B cell (primary cell): ENCODE data around the gene BET1L. TPM values are rescaled to one million over a fixed set of nuclear protein-coding genes. Genes with fewer than 3 reads are reported as not detected.
A peak's percentile ranks its signal among the peaks of the same experiment; 100 is the strongest.

Source experiments
- ATAC-seq: fragments of 200-7000 bp; cut with Tn5 transposase; one replicate; pipeline ENCODE4 v1.10.0; 2021; ENCODE audit warnings: low read depth, mild to moderate bottlenecking, moderate number of reproducible peaks, moderate library complexity
- CTCF ChIA-PET: fragments of 350-600 bp; sonication (Branson Sonifier 250); formaldehyde crosslinking; loops from one replicate; lab custom pipeline; 2021; ENCODE audit warnings: antibody characterized with exemption, inconsistent platforms; lab: Charles Lee
- POLR2A ChIA-PET: fragments of 350-600 bp; sonication (Branson Sonifier 250); formaldehyde crosslinking; loops from one replicate; lab custom pipeline; 2021; ENCODE audit warnings: antibody characterized with exemption; lab: Charles Lee
- DNase-seq: peaks from one replicate; pipeline ENCODE4 v3.0.0; 2013
- H2AFZ ChIP-seq: 2 replicates; pipeline ENCODE4 v1.6.1; 2012; ENCODE audit warnings: mild to moderate bottlenecking, low read depth, low read length; ENCODE audit not compliant: insufficient read depth, poor library complexity, severe bottlenecking
- H3K27ac ChIP-seq, 2 donors: 1 replicate in 1 of 2; 2 replicates in 1 of 2; pipeline ENCODE4 v1.5.1; 2012 to 2013; ENCODE audit warnings: low read length in 2 of 2, mild to moderate bottlenecking in 2 of 2, moderate library complexity in 1 of 2
- H3K27me3 ChIP-seq, 4 experiments: fragments of 200-600 bp in 1 of 4; sonication (generic) in 1 of 4; replicated peaks in 1 of 4; 1 replicate in 2 of 4; 2 replicates in 2 of 4; pipeline versions ENCODE4 v1.6.1 to v1.7.0; 2013 to 2016; ENCODE audit warnings: low read length in 3 of 4, mild to moderate bottlenecking in 2 of 4, mixed read lengths in 1 of 4, moderate library complexity in 1 of 4; ENCODE audit not compliant: insufficient read depth in 4 of 4, control insufficient read depth in 3 of 4; ENCODE audit errors: control extremely low read depth in 1 of 4
- H3K36me3 ChIP-seq, 2 experiments: replicated peaks in 1 of 2; 1 replicate in 1 of 2; 2 replicates in 1 of 2; pipeline versions ENCODE4 v1.6.1 to v1.7.1; 2013; ENCODE audit warnings: low read length in 1 of 2; ENCODE audit not compliant: insufficient read depth in 2 of 2, control insufficient read depth in 1 of 2; ENCODE audit errors: control extremely low read depth in 1 of 2, extremely low read depth in 1 of 2
- H3K4me1 ChIP-seq, 2 donors: fragments of 200-600 bp in 1 of 2; sonication (generic) in 1 of 2; 1 replicate in 1 of 2; 2 replicates in 1 of 2; pipeline versions ENCODE4 v1.5.1 to v1.6.1; 2013 to 2017; ENCODE audit warnings: low read length in 2 of 2; ENCODE audit not compliant: control insufficient read depth in 2 of 2, insufficient read depth in 2 of 2
- H3K4me2 ChIP-seq: replicated peaks from 2 replicates; pipeline ENCODE3; 2012; ENCODE audit warnings: mild to moderate bottlenecking, low read depth, low read length; ENCODE audit not compliant: poor library complexity, severe bottlenecking
- H3K4me3 ChIP-seq, 5 experiments: fragments of 200-600 bp in 1 of 5; sonication (generic) in 1 of 5; 1 replicate in 3 of 5; 2 replicates in 2 of 5; pipeline versions ENCODE4 v1.5.1 to v1.7.0; 2011 to 2016; ENCODE audit warnings: low read length in 4 of 5, mild to moderate bottlenecking in 4 of 5, low read depth in 2 of 5, control low read depth in 1 of 5, moderate library complexity in 1 of 5; ENCODE audit not compliant: insufficient read depth in 1 of 5; ENCODE audit errors: control extremely low read depth in 1 of 5, extremely low read depth in 1 of 5
- H3K79me2 ChIP-seq: fragments of 200-600 bp; sonication (generic); one replicate; pipeline ENCODE4 v1.6.0; 2016; ENCODE audit warnings: low read length; ENCODE audit not compliant: control insufficient read depth, insufficient read depth
- H3K9ac ChIP-seq: fragments of 200-600 bp; sonication (generic); 2 replicates; pipeline ENCODE4 v1.6.1; 2017; ENCODE audit warnings: mild to moderate bottlenecking, low read length, moderate library complexity
- H3K9me3 ChIP-seq, 3 donors: one replicate each; pipeline versions ENCODE4 v1.6.1 to v1.7.1; 2013; ENCODE audit warnings: low read length in 2 of 3; ENCODE audit not compliant: control insufficient read depth in 2 of 3, insufficient read depth in 1 of 3; ENCODE audit errors: control extremely low read depth in 1 of 3
- H4K20me1 ChIP-seq: 2 replicates; pipeline ENCODE4 v1.6.0; 2012; ENCODE audit warnings: mild to moderate bottlenecking, low read length; ENCODE audit not compliant: insufficient read depth, control insufficient read depth, poor library complexity, severe bottlenecking
- H3K27ac Mint-ChIP-seq: one replicate; pipeline ENCODE4 v1.8.0; 2021; ENCODE audit warnings: mixed read lengths
- H3K27me3 Mint-ChIP-seq: one replicate; pipeline ENCODE4 v1.8.0; 2021; ENCODE audit warnings: mixed read lengths
- H3K4me1 Mint-ChIP-seq: one replicate; pipeline ENCODE4 v1.8.0; 2021; ENCODE audit warnings: mixed read lengths
- H3K4me3 Mint-ChIP-seq: one replicate; pipeline ENCODE4 v1.8.0; 2021; ENCODE audit warnings: mixed read lengths
- H3K9me3 Mint-ChIP-seq: one replicate; pipeline ENCODE4 v1.8.0; 2022; ENCODE audit warnings: mixed read lengths; ENCODE audit not compliant: insufficient read depth
- CTCF ChIP-seq: fragments of 200-600 bp; IDR thresholded peaks from one replicate; pipeline ENCODE4 v1.8.0; 2022; ENCODE audit warnings: antibody characterized with exemption, mild to moderate bottlenecking
- EZH2 ChIP-seq: IDR thresholded peaks from 2 replicates; pipeline ENCODE4 v1.6.1; 2012; ENCODE audit warnings: borderline replicate concordance, low read depth, mild to moderate bottlenecking, moderate library complexity, low read length; ENCODE audit not compliant: insufficient read depth, poor library complexity, severe bottlenecking
- WGBS: methylation state at CpG from one replicate; pipeline ENCODE4 v1.1.5; 2013; ENCODE audit warnings: missing lambda C conversion rate; ENCODE audit not compliant: insufficient coverage; 5-methylcytosine and 5-hydroxymethylcytosine counted together
- intact Hi-C: fragments of 100-400 bp; cut with micrococcal nuclease; formaldehyde crosslinking; loops from one replicate; pipeline ENCODE4 v1.10.0; 2022
- polyA plus RNA-seq: library from polyadenylated mRNA; depleted of rRNA; stranded (reverse); fragments of >200 nt; gene quantifications from 2 replicates; pipeline ENCODE4 v1.2.3, GENCODE V29; 2012
- total RNA-seq, 2 donors: library from RNA; stranded (reverse); fragments of 120-200 nt in 1 of 2; gene quantifications; 1 replicate in 1 of 2; 2 replicates in 1 of 2; pipeline versions ENCODE4 v1.2.3 to v1.2.4, GENCODE V29; 2013 to 2022

BET1L gene
- total and polyA plus RNA-seq, 2 donors (not counting 1 experiment from before 2014, with no cell fraction given) = 49.3 to 69.1 TPM

GRCh38 chr11:209275-210121 is 2.3 kb upstream of the BET1L start:
- peak overlapping the region; percentile 100 for H3K27ac Mint-ChIP-seq
- Histone ChIP-seq H4K20me1 (peaks cover 68% of the 10 kb centered on the region), H3K27ac (peak overlapping the region; percentile 22 to 96), H2AFZ (peak overlapping the region; percentile 69), H3K36me3 (peaks cover 0 to 60% of the 10 kb centered on the region in 2 experiments), H3K4me1 (peaks cover 26 to 43% of the 10 kb centered on the region in 2 donors), H3K4me3 (peak overlapping the region; percentile 54 to 89 (median 87)), H3K9ac (peak overlapping the region; percentile 90), H3K4me2 (peak overlapping the region; percentile 90), H3K27me3 (no peaks in the 10 kb centered on the region), H3K9me3 (no peaks in the 10 kb centered on the region), H3K79me2 (peaks cover 53% of the 10 kb centered on the region)
- peak overlapping the region; percentile 98 for H3K4me3 Mint-ChIP-seq
- 70% methylated on average over 28 of the region's 29 CpGs for WGBS
- H3K4me1 Mint-ChIP-seq = peaks cover 41% of the 10 kb centered on the region
- no peaks in the 10 kb centered on the region for H3K27me3 Mint-ChIP-seq
- no peaks in the 10 kb centered on the region for H3K9me3 Mint-ChIP-seq
- ATAC-seq (no peak), DNase-seq (no peak)
- ChIA-PET CTCF (interaction anchor here (1.7 to 4.0 kb wide), 2 partner anchors 27 to 240 kb away, joined by 4 to 33 read pairs; partner anchors contain the start of genes PSMD13, PTDSS2 and SIRT3), POLR2A (interaction anchor here (1.5 to 3.2 kb wide), 4 partner anchors 27 to 91 kb away, joined by 3 to 25 read pairs (median 14); partner anchors contain the start of genes PSMD13 and SIRT3)
- no peak for TF ChIP-seq EZH2
- TF ChIP-seq CTCF = no peak
- intact Hi-C loops = loop anchor here (5.0 kb wide), 2 partner anchors 328 to 588 kb away; partner anchors contain the start of genes HRAS, LRRC56 and SLC25A22
